Skeletal muscle tissue (tissue), 4 donors: ENCODE data around the gene DHRS7B. TPM values are rescaled to one million over a fixed set of nuclear protein-coding genes. Genes with fewer than 3 reads are reported as not detected.
"Not testable (repeated sequence)": the region's sequence is repeated elsewhere in the genome, so short reads cannot be mapped to it uniquely, and the experiment has no call there.

ENCODE experiments used
- H3K27ac ChIP-seq: one replicate; pipeline ENCODE4 v1.7.0; 2013; ENCODE audit warnings: mild to moderate bottlenecking, low read depth, low read length, inconsistent platforms
- H3K27me3 ChIP-seq, 3 donors: one replicate each; pipeline ENCODE4 v1.7.0; 2013; ENCODE audit warnings: low read length in 3 of 3; ENCODE audit not compliant: control insufficient read depth in 3 of 3, insufficient read depth in 3 of 3
- H3K36me3 ChIP-seq, 3 donors: one replicate each; pipeline ENCODE4 v1.7.0; 2013; ENCODE audit warnings: low read length in 3 of 3; ENCODE audit not compliant: control insufficient read depth in 3 of 3, insufficient read depth in 3 of 3
- H3K4me1 ChIP-seq, 3 donors: one replicate each; pipeline ENCODE4 v1.7.0; 2013; ENCODE audit warnings: low read length in 3 of 3, mild to moderate bottlenecking in 3 of 3; ENCODE audit not compliant: control insufficient read depth in 3 of 3, insufficient read depth in 3 of 3
- H3K4me3 ChIP-seq, 3 donors: one replicate each; pipeline ENCODE4 v1.7.0; 2013; ENCODE audit warnings: low read length in 3 of 3
- H3K9ac ChIP-seq, 3 donors: one replicate each; pipeline ENCODE4 v1.7.0; 2013; ENCODE audit warnings: low read length in 3 of 3, mild to moderate bottlenecking in 3 of 3, moderate library complexity in 2 of 3, low read depth in 1 of 3
- H3K9me3 ChIP-seq, 3 donors: one replicate each; pipeline ENCODE4 v1.7.0; 2013; ENCODE audit warnings: low read length in 3 of 3; ENCODE audit not compliant: control insufficient read depth in 3 of 3
- total RNA-seq: library from RNA; depleted of rRNA; stranded (reverse); fragments of >200 nt; gene quantifications from one replicate; pipeline ENCODE4 v1.2.3, GENCODE V29; 2014
- donor health status: Osteomylitis.

DHRS7B gene
- total RNA-seq, 1 donor from 2014 or later: 29.7 TPM

GRCh38 chr17:21127509-21128077 is 829 bp downstream of the DHRS7B start:
- peak overlapping the region; percentile 84 to 99 (median 95) for H3K4me3 ChIP-seq
- no peaks in the 10 kb centered on the region for H3K9me3 ChIP-seq
- H3K9ac ChIP-seq: peak overlapping the region; percentile 97
- H3K27ac ChIP-seq: peak overlapping the region; percentile 97
- no peaks in the 10 kb centered on the region for H3K36me3 ChIP-seq
- peaks cover 22 to 27% (median 24%) of the 10 kb centered on the region in 3 donors for H3K4me1 ChIP-seq
- no peaks in the 10 kb centered on the region for H3K27me3 ChIP-seq

GRCh38 chr17:21129023-21129681 is 2.4 kb downstream of the DHRS7B start:
- Histone ChIP-seq H3K4me1 (peaks cover 24 to 27% (median 26%) of the 10 kb centered on the region in 3 donors), H3K9ac (peak overlapping the region in 1 of 3 donors; percentile 2), H3K36me3 (no peaks in the 10 kb centered on the region), H3K27ac (peak overlapping the region; percentile 15), H3K9me3 (no peaks in the 10 kb centered on the region), H3K4me3 (no peak overlapping the region), H3K27me3 (no peaks in the 10 kb centered on the region)

GRCh38 chr17:21131137-21131536 is 4.4 kb downstream of the DHRS7B start:
- no peaks in the 10 kb centered on the region for H3K36me3 ChIP-seq
- H3K4me3 ChIP-seq: no peak overlapping the region
- peak overlapping the region; percentile 75 for H3K27ac ChIP-seq
- no peaks in the 10 kb centered on the region for H3K9me3 ChIP-seq
- peak overlapping the region in 1 of 3 donors; percentile 4 for H3K9ac ChIP-seq
- H3K4me1 ChIP-seq: peaks cover 23 to 26% (median 26%) of the 10 kb centered on the region in 3 donors
- no peaks in the 10 kb centered on the region for H3K27me3 ChIP-seq

GRCh38 chr17:21132428-21132827 is 5.7 kb downstream of the DHRS7B start:
- H3K4me3 ChIP-seq: no peak overlapping the region
- no peaks in the 10 kb centered on the region for H3K36me3 ChIP-seq
- H3K9ac ChIP-seq: no peak overlapping the region
- no peaks in the 10 kb centered on the region for H3K27me3 ChIP-seq
- H3K4me1 ChIP-seq: peaks cover 15 to 20% (median 18%) of the 10 kb centered on the region in 3 donors
- no peaks in the 10 kb centered on the region for H3K9me3 ChIP-seq
- no peak overlapping the region for H3K27ac ChIP-seq

GRCh38 chr17:21134559-21134958 is 7.8 kb downstream of the DHRS7B start:
- Histone ChIP-seq H3K9ac (no peak overlapping the region), H3K9me3 (no peaks in the 10 kb centered on the region), H3K4me3 (no peak overlapping the region), H3K4me1 (peaks cover 6 to 12% (median 9%) of the 10 kb centered on the region in 3 donors), H3K27ac (no peak overlapping the region), H3K27me3 (no peaks in the 10 kb centered on the region), H3K36me3 (no peaks in the 10 kb centered on the region)

- H3K4me1 ChIP-seq: peaks cover under 1 to 5% (median 3%) of the 10 kb centered on the region in 3 donors
- no peaks in the 10 kb centered on the region for H3K9me3 ChIP-seq
- H3K4me3 ChIP-seq: no peak overlapping the region
- H3K27me3 ChIP-seq: no peaks in the 10 kb centered on the region
- peaks cover 0 to 2% (median 0%) of the 10 kb centered on the region in 3 donors for H3K36me3 ChIP-seq
- no peak overlapping the region for H3K9ac ChIP-seq
- no peak overlapping the region for H3K27ac ChIP-seq
Observed at GRCh38 chr17:21140911-21141310, 14.1 kb downstream of the DHRS7B start.

GRCh38 chr17:21141331-21141730 is 14.6 kb downstream of the DHRS7B start:
- Histone ChIP-seq H3K27me3 (no peaks in the 10 kb centered on the region), H3K9me3 (no peaks in the 10 kb centered on the region), H3K9ac (no peak overlapping the region), H3K4me1 (peaks cover 5 to 9% (median 7%) of the 10 kb centered on the region in 3 donors), H3K27ac (no peak overlapping the region), H3K36me3 (peaks cover 0 to 2% (median 0%) of the 10 kb centered on the region in 3 donors), H3K4me3 (no peak overlapping the region)

- not testable (repeated sequence) for H3K27ac ChIP-seq, H3K27me3 ChIP-seq
Observed at GRCh38 chr17:21142065-21142464, 15.3 kb downstream of the DHRS7B start.

GRCh38 chr17:21143695-21144094 is 16.9 kb downstream of the DHRS7B start:
- Histone ChIP-seq H3K4me1 (peaks cover 5 to 14% (median 9%) of the 10 kb centered on the region in 3 donors), H3K4me3 (no peak overlapping the region), H3K36me3 (peaks cover 0 to 2% (median 0%) of the 10 kb centered on the region in 3 donors), H3K27me3 (no peaks in the 10 kb centered on the region), H3K9me3 (no peaks in the 10 kb centered on the region), H3K27ac (no peak overlapping the region), H3K9ac (no peak overlapping the region)

More at GRCh38 chr17:21142065-21142464, 15.3 kb downstream of the DHRS7B start:
- not testable (repeated sequence) for H3K36me3 ChIP-seq, H3K4me3 ChIP-seq, H3K9ac ChIP-seq, H3K9me3 ChIP-seq
- peaks cover 5 to 12% (median 9%) of the 10 kb centered on the region in 3 donors for H3K4me1 ChIP-seq

GRCh38 chr17:21144299-21144698 is 17.5 kb downstream of the DHRS7B start:
- H3K27ac ChIP-seq, H3K4me3 ChIP-seq, H3K9ac ChIP-seq, H3K9me3 ChIP-seq, H3K27me3 ChIP-seq, H3K36me3 ChIP-seq: not testable (repeated sequence)
- peaks cover 5 to 14% (median 9%) of the 10 kb centered on the region in 3 donors for H3K4me1 ChIP-seq
